GM12873 (cell line): ENCODE data around the gene CNP.

Experiments
- CTCF ChIP-seq: IDR thresholded peaks from 2 replicates; pipeline ENCODE4 v1.5.1; 2012; ENCODE audit warnings: low read depth, mild to moderate bottlenecking, moderate library complexity, low read length, control low read depth; ENCODE audit not compliant: insufficient read depth; ENCODE audit errors: missing control alignments

CNP gene

GRCh38 chr17:41992576-41992975 is 26.0 kb downstream of the CNP start:
- no peak for TF ChIP-seq CTCF

GRCh38 chr17:41996855-41997164 is 30.2 kb downstream of the CNP start:
- no peak for TF ChIP-seq CTCF

- TF ChIP-seq CTCF: no peak
Observed at GRCh38 chr17:41998497-41998896, 31.9 kb downstream of the CNP start.

- no peak for TF ChIP-seq CTCF
Observed at GRCh38 chr17:42000413-42001133, 34.0 kb downstream of the CNP start.

GRCh38 chr17:42001729-42002128 is 35.1 kb downstream of the CNP start:
- no peak for TF ChIP-seq CTCF

- no peak for TF ChIP-seq CTCF
Observed at GRCh38 chr17:42002175-42002791, 35.7 kb downstream of the CNP start.

- no peak for TF ChIP-seq CTCF
Observed at GRCh38 chr17:42002792-42003301, 36.3 kb downstream of the CNP start.
